Amygdala (tissue), 56 donors: ENCODE results near the gene ZMYM2.

Experiments used
- DNase-seq, 56 donors: peaks; one replicate each; lab custom pipeline; 2025; lab: John Stamatoyannopoulos, UW

Gene ZMYM2

GRCh38 chr13:20101467-20102316 lies 143.2 kb downstream of the ZMYM2 start:
- no peak for DNase-seq

- DNase-seq, result peak in 4 of 56 donors; percentile 6 to 31 (median 16)
These were observed 144.1 kb downstream of the ZMYM2 start for GRCh38 chr13:20102525-20103180.

- no peak for DNase-seq
These were observed 146.7 kb downstream of the ZMYM2 start for GRCh38 chr13:20105161-20105689.

GRCh38 chr13:20106742-20107141 lies 148.2 kb downstream of the ZMYM2 start:
- no peak for DNase-seq

GRCh38 chr13:20109037-20109436 lies 150.5 kb downstream of the ZMYM2 start:
- no peak for DNase-seq

GRCh38 chr13:20114066-20114610 lies 155.6 kb downstream of the ZMYM2 start:
- DNase-seq, result no peak

GRCh38 chr13:20116213-20116612 lies 157.7 kb downstream of the ZMYM2 start:
- no peak for DNase-seq

- DNase-seq, result peak in 39 of 56 donors; percentile 12 to 91 (median 61)
These were observed 160.0 kb downstream of the ZMYM2 start for GRCh38 chr13:20118268-20119140.

- DNase-seq, result no peak
These were observed 161.4 kb downstream of the ZMYM2 start for GRCh38 chr13:20119960-20120359.

GRCh38 chr13:20121159-20121525 lies 162.6 kb downstream of the ZMYM2 start:
- DNase-seq, result no peak

- no peak for DNase-seq
These were observed 165.8 kb downstream of the ZMYM2 start for GRCh38 chr13:20124303-20124702.

GRCh38 chr13:20125129-20125782 lies 166.7 kb downstream of the ZMYM2 start:
- DNase-seq, result peak in 4 of 56 donors; percentile 8 to 20 (median 9)

- no peak for DNase-seq
These were observed 167.2 kb downstream of the ZMYM2 start for GRCh38 chr13:20125783-20126165.

GRCh38 chr13:20126541-20127261 lies 168.2 kb downstream of the ZMYM2 start:
- no peak for DNase-seq

- DNase-seq, result no peak
These were observed 168.7 kb downstream of the ZMYM2 start for GRCh38 chr13:20127262-20127561.

GRCh38 chr13:20127562-20128458 lies 169.3 kb downstream of the ZMYM2 start:
- DNase-seq, result peak in 41 of 56 donors; percentile 6 to 80 (median 49)

GRCh38 chr13:20128459-20128931 lies 170.0 kb downstream of the ZMYM2 start:
- peak in 1 of 56 donors; percentile 18 for DNase-seq

- no peak for DNase-seq
These were observed 170.5 kb downstream of the ZMYM2 start for GRCh38 chr13:20129076-20129475.
